Naive thymus-derived CD8-positive, alpha-beta T cell (primary cell): ENCODE data around the gene LIME1. TPM values are rescaled to one million over a fixed set of nuclear protein-coding genes. Genes with fewer than 3 reads are reported as not detected.

ENCODE experiments used
- ATAC-seq, 2 donors: fragments of 150-1000 bp; cut with Tn5 transposase in 1 of 2; sonication (Bioruptor Pico), chemical (Tn5 transposase) in 1 of 2; 1 replicate in 1 of 2; 2 replicates in 1 of 2; pipeline ENCODE4 v1.10.0; 2021; ENCODE audit warnings: mild to moderate bottlenecking in 2 of 2, moderate library complexity in 2 of 2
- POLR2A ChIA-PET: fragments of 350-600 bp; sonication (Branson Sonifier 250); formaldehyde crosslinking; loops from one replicate; lab custom pipeline; 2021; ENCODE audit warnings: antibody characterized with exemption; lab: Charles Lee
- DNase-seq, 10 donors: peaks; one replicate each; pipeline versions ENCODE4 v3.0.0 to v3.0.0-alpha.2; 2020 to 2022
- H3K27ac Mint-ChIP-seq, 10 donors: one replicate each; pipeline ENCODE4 v1.8.0; 2020 to 2022; ENCODE audit warnings: mild to moderate bottlenecking in 10 of 10, mixed read lengths in 10 of 10, moderate library complexity in 4 of 10, inconsistent platforms in 1 of 10
- H3K27me3 Mint-ChIP-seq, 5 donors: one replicate each; pipeline ENCODE4 v1.8.0; 2021 to 2022; ENCODE audit warnings: mixed read lengths in 5 of 5
- H3K36me3 Mint-ChIP-seq, 3 donors: one replicate each; pipeline ENCODE4 v1.8.0; 2020 to 2022; ENCODE audit warnings: mixed read lengths in 3 of 3, mild to moderate bottlenecking in 2 of 3, inconsistent platforms in 1 of 3
- H3K4me1 Mint-ChIP-seq, 4 donors: one replicate each; pipeline ENCODE4 v1.8.0; 2021 to 2022; ENCODE audit warnings: mixed read lengths in 4 of 4
- H3K4me3 Mint-ChIP-seq, 10 donors: one replicate each; pipeline ENCODE4 v1.8.0; 2020 to 2022; ENCODE audit warnings: mild to moderate bottlenecking in 10 of 10, mixed read lengths in 10 of 10, moderate library complexity in 6 of 10, inconsistent platforms in 1 of 10
- H3K9me3 Mint-ChIP-seq, 9 donors: one replicate each; pipeline ENCODE4 v1.8.0; 2020 to 2022; ENCODE audit warnings: mixed read lengths in 9 of 9, mild to moderate bottlenecking in 3 of 9, inconsistent platforms in 1 of 9, moderate library complexity in 1 of 9
- polyA plus RNA-seq, 3 donors: library from polyadenylated mRNA; unstranded; fragments of 300-500 nt; fragmentation: Illumina TruSeq; gene quantifications; one replicate each; pipeline ENCODE4 v1.2.3, GENCODE V29; 2021
- total RNA-seq, 8 experiments: library from RNA in 2 of 8; stranded (reverse) in 2 of 8; gene quantifications; one replicate each; pipeline ENCODE4 v1.2.3 and lab custom pipeline; 2021 to 2026

Gene LIME1
- total and polyA plus RNA-seq, 5 experiments from 2014 or later, result 95.0 to 292 (median 255) TPM

DNA sequence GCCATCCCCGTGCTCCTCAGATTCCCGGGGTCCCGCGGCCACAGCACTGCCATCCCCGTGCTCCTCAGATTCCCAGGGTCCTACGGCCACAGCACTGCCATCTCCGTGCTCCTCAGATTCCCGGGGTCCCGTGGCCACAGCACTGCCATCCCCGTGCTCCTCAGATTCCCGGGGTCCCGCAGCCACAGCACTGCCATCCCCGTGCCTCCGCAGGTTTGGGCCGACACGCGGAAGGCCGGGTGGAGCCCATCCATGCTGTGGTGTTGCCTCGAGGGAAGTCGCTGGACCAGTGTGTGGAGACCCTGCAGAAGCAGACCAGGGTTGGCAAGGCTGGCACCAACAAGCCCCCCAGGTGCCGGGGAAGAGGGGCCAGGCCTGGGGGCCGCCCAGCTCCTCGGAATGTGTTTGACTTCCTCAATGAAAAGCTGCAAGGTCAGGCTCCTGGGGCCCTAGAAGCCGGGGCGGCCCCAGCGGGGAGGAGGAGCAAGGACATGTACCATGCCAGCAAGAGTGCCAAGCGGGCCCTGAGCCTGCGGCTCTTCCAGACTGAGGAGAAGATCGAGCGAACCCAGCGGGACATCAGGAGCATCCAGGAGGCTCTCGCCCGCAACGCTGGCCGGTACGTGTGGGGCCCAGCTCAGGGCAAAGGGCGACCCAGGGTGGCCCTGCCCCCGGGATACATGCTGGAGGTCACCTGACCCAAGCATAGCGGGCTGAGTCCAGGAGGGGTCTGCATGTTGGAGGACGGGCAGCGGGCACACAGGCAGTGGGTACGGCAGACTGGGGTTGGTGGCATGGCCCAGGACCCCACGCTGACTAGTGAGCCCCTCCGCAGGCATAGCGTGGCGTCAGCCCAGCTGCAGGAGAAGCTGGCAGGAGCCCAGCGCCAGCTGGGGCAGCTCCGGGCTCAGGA lies 1.3 kb upstream of the LIME1 start:
- Mint-ChIP-seq H3K27ac (peak overlapping the region in 8 of 10 donors; percentile 88 to 97 (median 94)), H3K9me3 (no peaks in the 10 kb centered on the region), H3K4me3 (peak overlapping the region in 8 of 10 donors; percentile 83 to 95 (median 90)), H3K36me3 (peaks cover 0 to 16% (median 0%) of the 10 kb centered on the region in 3 donors), H3K4me1 (peaks cover 19 to 30% (median 29%) of the 10 kb centered on the region in 4 donors), H3K27me3 (no peaks in the 10 kb centered on the region)
- DNase-seq (no peak), ATAC-seq (no peak)
- POLR2A ChIA-PET, result interaction anchor here (0.5 to 10.0 kb wide), 16 partner anchors 10 to 520 kb away, joined by 3 to 162 read pairs (median 12); partner anchors contain the start of genes ARFRP1, GMEB2, PPDPF and PTK6

DNA sequence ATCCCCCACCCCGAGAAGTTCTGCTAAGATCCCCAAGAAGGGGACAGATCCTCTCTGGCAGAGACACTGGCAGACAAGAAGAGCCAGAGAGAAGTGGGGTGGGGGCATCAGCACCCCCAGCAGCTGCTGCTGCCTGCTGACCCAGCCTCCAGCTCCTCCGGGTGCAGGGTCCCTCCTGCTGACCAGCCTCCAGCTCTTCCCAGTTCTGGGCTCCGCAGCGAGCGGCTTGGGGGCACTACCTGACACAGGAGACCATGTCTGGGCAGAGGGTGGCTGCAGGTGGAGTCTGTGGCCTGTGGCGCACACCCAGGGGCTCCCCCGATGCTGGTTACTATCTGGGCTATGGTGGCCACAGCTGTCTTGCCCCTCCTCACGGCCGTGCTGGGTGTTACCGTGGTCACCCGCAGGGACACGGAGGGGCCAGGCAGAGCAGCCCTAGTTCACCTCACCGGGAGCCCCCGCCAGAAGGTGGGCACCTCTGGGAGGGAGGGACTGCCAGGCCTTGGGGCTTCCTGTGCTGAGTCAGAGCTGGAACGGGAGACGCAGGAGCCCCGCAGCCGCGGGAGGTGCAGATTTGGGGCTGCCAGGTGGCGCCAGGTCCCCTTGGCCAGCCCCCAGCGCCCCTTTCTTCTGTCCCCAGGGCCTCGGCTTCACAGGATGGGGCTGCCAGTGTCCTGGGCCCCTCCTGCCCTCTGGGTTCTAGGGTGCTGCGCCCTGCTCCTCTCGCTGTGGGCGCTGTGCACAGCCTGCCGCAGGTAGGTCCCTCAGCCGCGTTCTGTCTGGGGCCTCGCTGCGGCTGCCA lies 630 bp downstream of the LIME1 start:
- peaks cover 0 to 16% (median 0%) of the 10 kb centered on the region in 3 donors for H3K36me3 Mint-ChIP-seq
- ATAC-seq, result peak; percentile 37 to 42
- H3K9me3 Mint-ChIP-seq, result no peaks in the 10 kb centered on the region
- H3K4me1 Mint-ChIP-seq, result peaks cover 17 to 30% (median 29%) of the 10 kb centered on the region in 4 donors
- H3K27ac Mint-ChIP-seq, result peak overlapping the region; percentile 81 to 97 (median 94)
- POLR2A ChIA-PET, result interaction anchor here (0.5 to 10.0 kb wide), 35 partner anchors 8 to 321 kb away, joined by 3 to 162 read pairs (median 6); partner anchors contain the start of genes ARFRP1, GMEB2, PPDPF and PRPF6
- H3K4me3 Mint-ChIP-seq, result peak overlapping the region; percentile 83 to 95 (median 90)
- no peaks in the 10 kb centered on the region for H3K27me3 Mint-ChIP-seq
- DNase-seq, result peak; percentile 45 to 81 (median 64)

DNA sequence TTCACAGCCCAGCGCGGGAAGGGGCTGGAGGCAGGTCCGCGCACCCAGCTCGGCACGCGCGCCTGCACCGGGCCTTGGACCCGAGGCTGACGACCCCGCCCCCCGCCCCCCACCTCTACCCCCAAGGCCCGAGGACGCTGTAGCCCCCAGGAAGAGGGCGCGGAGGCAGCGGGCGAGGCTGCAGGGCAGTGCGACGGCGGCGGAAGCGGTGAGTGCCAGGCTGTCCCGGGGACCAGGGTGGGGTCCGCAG lies 1.2 kb downstream of the LIME1 start:
- H3K27me3 Mint-ChIP-seq, result no peaks in the 10 kb centered on the region
- H3K36me3 Mint-ChIP-seq, result peaks cover 0 to 16% (median 0%) of the 10 kb centered on the region in 3 donors
- no peaks in the 10 kb centered on the region for H3K9me3 Mint-ChIP-seq
- ATAC-seq (no peak), DNase-seq (no peak)
- POLR2A ChIA-PET, result interaction anchor here (1.1 to 10.0 kb wide), 20 partner anchors 10 to 219 kb away, joined by 3 to 162 read pairs (median 10); partner anchors contain the start of genes ARFRP1, GMEB2, PPDPF and RTEL1
- H3K4me3 Mint-ChIP-seq, result peak overlapping the region; percentile 83 to 95 (median 90)
- peaks cover 17 to 30% (median 29%) of the 10 kb centered on the region in 4 donors for H3K4me1 Mint-ChIP-seq
- peak overlapping the region in 2 of 10 donors; percentile 89 to 95 for H3K27ac Mint-ChIP-seq

DNA sequence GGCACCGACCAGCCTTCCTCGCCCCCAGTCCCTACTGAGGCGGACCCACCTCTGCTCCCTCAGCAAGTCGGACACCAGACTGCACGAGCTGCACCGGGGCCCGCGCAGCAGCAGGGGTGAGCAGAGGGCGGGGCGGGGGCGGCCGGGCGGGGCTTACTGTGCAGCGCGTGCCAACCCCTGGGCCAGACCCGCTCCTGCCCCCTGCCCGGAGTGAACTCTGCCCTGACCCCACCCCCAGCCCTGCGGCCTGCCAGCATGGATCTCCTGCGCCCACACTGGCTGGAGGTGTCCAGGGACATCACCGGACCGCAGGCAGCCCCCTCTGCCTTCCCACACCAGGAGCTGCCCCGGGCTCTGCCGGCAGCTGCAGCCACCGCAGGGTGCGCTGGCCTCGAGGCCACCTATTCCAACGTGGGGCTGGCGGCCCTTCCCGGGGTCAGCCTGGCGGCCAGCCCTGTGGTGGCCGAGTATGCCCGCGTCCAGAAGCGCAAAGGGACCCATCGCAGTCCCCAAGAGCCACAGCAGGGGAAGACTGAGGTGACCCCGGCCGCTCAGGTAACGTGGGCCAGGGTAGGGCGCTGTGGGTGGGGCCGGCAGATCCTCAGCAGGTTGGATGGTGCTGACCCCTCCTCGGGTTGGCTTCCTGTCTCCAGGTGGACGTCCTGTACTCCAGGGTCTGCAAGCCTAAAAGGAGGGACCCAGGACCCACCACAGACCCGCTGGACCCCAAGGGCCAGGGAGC lies 1.7 kb downstream of the LIME1 start:
- POLR2A ChIA-PET, result interaction anchor here (0.9 to 10.0 kb wide), 15 partner anchors 10 to 215 kb away, joined by 3 to 162 read pairs (median 10); partner anchors contain the start of genes ARFRP1, GMEB2, STMN3 and TPD52L2
- H3K27ac Mint-ChIP-seq, result peak overlapping the region in 5 of 10 donors; percentile 27 to 67 (median 41)
- no peaks in the 10 kb centered on the region for H3K9me3 Mint-ChIP-seq
- H3K36me3 Mint-ChIP-seq, result peaks cover 0 to 17% (median 0%) of the 10 kb centered on the region in 3 donors
- H3K27me3 Mint-ChIP-seq, result no peaks in the 10 kb centered on the region
- ATAC-seq (peak in 1 of 2 donors; percentile 12), DNase-seq (peak in 7 of 10 donors; percentile 22 to 64 (median 53))
- H3K4me3 Mint-ChIP-seq, result peak overlapping the region; percentile 14 to 95 (median 60)
- H3K4me1 Mint-ChIP-seq, result peaks cover 17 to 30% (median 29%) of the 10 kb centered on the region in 4 donors

DNA sequence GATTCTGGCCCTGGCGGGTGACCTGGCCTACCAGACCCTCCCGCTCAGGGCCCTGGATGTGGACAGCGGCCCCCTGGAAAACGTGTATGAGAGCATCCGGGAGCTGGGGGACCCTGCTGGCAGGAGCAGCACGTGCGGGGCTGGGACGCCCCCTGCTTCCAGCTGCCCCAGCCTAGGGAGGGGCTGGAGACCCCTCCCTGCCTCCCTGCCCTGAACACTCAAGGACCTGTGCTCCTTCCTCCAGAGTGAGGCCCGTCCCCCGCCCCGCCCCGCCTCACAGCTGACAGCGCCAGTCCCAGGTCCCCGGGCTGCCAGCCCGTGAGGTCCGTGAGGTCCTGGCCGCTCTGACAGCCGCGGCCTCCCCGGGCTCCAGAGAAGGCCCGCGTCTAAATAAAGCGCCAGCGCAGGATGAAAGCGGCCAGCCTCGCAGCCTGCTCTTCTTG lies 2.2 kb downstream of the LIME1 start:
- POLR2A ChIA-PET, result interaction anchor here (0.6 to 10.0 kb wide), 15 partner anchors 11 to 324 kb away, joined by 3 to 162 read pairs (median 6); partner anchors contain the start of genes ARFRP1, GMEB2, STMN3 and TCEA2

DNA sequence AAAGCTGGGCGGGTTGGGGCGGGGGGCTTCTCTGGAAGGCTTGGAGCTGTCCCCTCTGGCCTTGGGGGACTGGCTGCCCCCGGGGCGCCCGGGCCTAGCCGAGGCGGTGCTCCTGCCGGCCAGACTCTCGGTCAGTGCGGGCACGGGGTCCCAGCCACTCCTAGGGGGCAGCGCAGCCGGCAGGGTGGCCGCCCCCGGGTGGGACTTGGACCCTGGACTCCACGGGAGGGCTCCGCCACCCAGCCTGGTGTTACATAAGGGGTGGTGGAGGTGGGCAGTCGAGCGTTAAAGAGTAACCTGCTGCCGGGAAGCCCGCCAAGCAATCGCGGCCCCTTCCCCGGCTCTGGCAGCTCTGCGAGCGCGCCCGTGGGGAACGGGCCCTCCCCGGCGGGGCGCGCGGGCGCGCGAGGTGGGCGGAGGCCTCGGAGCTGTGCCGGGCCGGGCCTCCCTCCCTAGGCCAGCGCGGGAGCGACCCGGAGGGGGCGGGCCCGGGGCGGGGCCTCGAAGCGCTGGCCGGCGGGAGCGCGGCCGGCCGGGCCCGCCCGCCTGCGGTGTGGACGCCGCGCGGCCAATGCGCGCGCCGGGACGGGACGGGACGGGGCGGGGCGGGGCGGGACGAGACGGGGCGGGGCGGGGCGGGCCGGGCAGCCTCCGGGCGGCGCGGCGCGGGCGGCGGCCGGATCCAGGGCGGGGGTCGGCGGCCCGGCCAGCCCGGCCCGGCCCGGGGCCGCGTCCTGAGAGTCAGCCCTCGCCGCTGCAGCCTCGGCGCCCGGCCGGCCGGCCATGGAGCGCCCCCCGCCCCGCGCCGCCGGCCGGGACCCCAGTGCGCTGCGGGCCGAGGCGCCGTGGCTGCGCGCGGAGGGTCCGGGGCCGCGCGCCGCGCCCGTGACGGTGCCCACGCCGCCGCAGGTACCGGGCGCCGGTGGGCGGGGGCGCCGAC lies 2.9 kb downstream of the LIME1 start, which contains the start of gene SLC2A4RG:
TSS of gene SLC2A4RG (plus strand) at position 647 of the 940 bp plus-strand sequence. CDS start at position 784, 137 bp downstream.
- no peaks in the 10 kb centered on the region for H3K27me3 Mint-ChIP-seq
- H3K4me3 Mint-ChIP-seq, result peak within 1 kb of the TSS; percentile 36 to 95 (median 66)
- ATAC-seq, result peak; percentile 15 to 25
- peak; percentile 50 to 80 (median 68) for DNase-seq
- H3K9me3 Mint-ChIP-seq, result no peaks in the 10 kb centered on the region
- H3K27ac Mint-ChIP-seq, result peak within 1 kb of the TSS in 5 of 10 donors; percentile 27 to 67 (median 52)
- POLR2A ChIA-PET, result interaction anchor here (0.6 to 10.0 kb wide), 15 partner anchors 11 to 323 kb away, joined by 3 to 162 read pairs (median 6); partner anchors contain the start of genes ARFRP1, GMEB2, STMN3 and TCEA2
- peaks cover 12 to 21% (median 19%) of the 10 kb centered on the region in 4 donors for H3K4me1 Mint-ChIP-seq
- H3K36me3 Mint-ChIP-seq, result peaks cover 0 to 15% (median 0%) of the 10 kb centered on the region in 3 donors

More for the DNA sequence above, 2.2 kb downstream of the LIME1 start:
- no peak for ATAC-seq
- H3K27ac Mint-ChIP-seq, result peak overlapping the region in 5 of 10 donors; percentile 27 to 67 (median 52)
- peak overlapping the region in 9 of 10 donors; percentile 14 to 95 (median 66) for H3K4me3 Mint-ChIP-seq
- DNase-seq, result peak in 6 of 10 donors; percentile 26 to 53 (median 45)
- peaks cover 17 to 27% (median 25%) of the 10 kb centered on the region in 4 donors for H3K4me1 Mint-ChIP-seq
- no peaks in the 10 kb centered on the region for H3K27me3 Mint-ChIP-seq
- H3K9me3 Mint-ChIP-seq, result no peaks in the 10 kb centered on the region
- H3K36me3 Mint-ChIP-seq, result peaks cover 0 to 18% (median 0%) of the 10 kb centered on the region in 3 donors

DNA sequence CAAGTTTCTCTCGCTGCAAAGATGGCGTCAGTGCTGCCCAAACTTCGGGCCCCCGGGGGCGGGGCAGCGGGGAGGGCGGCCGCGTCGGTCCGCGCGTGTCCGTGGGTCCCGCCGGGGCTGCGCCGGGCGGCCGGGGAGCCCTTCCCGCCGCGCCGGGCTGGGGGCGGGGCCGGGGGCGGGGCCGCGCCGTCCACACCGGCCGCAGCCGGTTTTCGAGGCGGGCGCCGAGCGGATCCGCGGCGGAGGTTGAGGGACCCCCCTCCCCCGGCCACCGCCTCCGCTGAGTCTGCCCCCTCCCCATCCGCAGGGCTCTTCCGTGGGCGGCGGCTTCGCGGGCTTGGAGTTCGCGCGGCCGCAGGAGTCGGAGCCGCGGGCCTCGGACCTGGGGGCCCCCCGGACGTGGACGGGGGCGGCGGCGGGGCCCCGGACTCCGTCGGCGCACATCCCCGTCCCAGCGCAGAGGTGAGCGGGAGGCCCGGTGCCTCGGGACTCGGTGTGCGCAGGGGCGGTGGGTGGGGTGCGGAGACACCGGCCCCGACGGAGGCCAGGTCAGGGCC lies 3.7 kb downstream of the LIME1 start:
- peak overlapping the region in 5 of 10 donors; percentile 27 to 67 (median 46) for H3K27ac Mint-ChIP-seq
- DNase-seq (peak; percentile 33 to 79 (median 60)), ATAC-seq (peak; percentile 3 to 4)
- H3K9me3 Mint-ChIP-seq, result no peaks in the 10 kb centered on the region
- peak overlapping the region; percentile 36 to 85 (median 60) for H3K4me3 Mint-ChIP-seq
- H3K27me3 Mint-ChIP-seq, result no peaks in the 10 kb centered on the region
- peaks cover 12 to 19% (median 16%) of the 10 kb centered on the region in 4 donors for H3K4me1 Mint-ChIP-seq
- H3K36me3 Mint-ChIP-seq, result peaks cover 0 to 15% (median 0%) of the 10 kb centered on the region in 3 donors
- POLR2A ChIA-PET, result interaction anchor here (0.6 to 10.0 kb wide), 10 partner anchors 9 to 946 kb away, joined by 3 to 137 read pairs (median 4); partner anchors contain the start of genes ARFRP1, GMEB2, RTEL1 and ZGPAT

DNA sequence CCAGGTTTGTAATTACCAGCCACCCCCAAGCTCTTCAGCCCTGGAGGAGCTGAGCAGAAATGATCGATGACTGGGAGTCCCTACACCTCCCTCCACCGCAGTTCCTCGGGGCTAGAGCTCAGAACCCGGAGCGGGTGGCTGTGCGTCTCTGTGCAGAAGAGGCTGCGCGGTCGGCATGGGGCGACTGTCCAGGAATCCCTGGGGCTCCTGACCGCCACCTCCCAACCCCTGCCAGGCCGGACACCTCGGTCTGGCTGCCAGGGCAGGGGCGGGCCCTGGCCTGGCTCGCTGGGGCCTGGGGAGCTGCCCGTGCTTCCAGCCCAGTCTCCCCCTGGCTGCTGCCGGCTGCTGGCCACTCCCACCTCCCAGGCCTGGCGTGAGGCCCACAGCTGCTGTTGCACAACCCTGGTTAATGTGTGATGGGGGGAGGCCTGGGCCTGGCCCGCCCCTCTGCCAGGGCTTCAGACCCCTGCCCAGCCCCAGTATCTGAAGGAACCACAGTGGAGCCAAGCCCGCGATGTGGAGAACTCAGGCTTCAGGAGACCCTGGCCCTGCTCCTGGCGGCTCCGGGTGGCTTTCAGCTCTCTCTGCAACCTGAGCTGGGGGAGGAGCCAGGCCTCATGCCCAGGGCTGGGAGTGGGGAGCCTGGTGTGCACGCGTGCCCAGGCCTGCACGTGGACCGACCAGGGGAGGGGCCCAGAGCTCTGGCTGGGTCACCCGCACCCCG lies 4.3 kb downstream of the LIME1 start:
- H3K4me3 Mint-ChIP-seq, result peak overlapping the region; percentile 36 to 85 (median 65)
- ATAC-seq, result peak; percentile 7 to 19
- H3K36me3 Mint-ChIP-seq, result peaks cover 0 to 15% (median 0%) of the 10 kb centered on the region in 3 donors
- peak in 6 of 10 donors; percentile 30 to 62 (median 48) for DNase-seq
- POLR2A ChIA-PET, result interaction anchor here (0.5 to 10.0 kb wide), 16 partner anchors 10 to 946 kb away, joined by 3 to 137 read pairs (median 4); partner anchors contain the start of genes ARFRP1, GMEB2, RTEL1 and ZGPAT
- peak overlapping the region in 6 of 10 donors; percentile 17 to 68 (median 48) for H3K27ac Mint-ChIP-seq
- no peaks in the 10 kb centered on the region for H3K27me3 Mint-ChIP-seq
- H3K9me3 Mint-ChIP-seq, result no peaks in the 10 kb centered on the region
- peaks cover 6 to 14% (median 11%) of the 10 kb centered on the region in 4 donors for H3K4me1 Mint-ChIP-seq

DNA sequence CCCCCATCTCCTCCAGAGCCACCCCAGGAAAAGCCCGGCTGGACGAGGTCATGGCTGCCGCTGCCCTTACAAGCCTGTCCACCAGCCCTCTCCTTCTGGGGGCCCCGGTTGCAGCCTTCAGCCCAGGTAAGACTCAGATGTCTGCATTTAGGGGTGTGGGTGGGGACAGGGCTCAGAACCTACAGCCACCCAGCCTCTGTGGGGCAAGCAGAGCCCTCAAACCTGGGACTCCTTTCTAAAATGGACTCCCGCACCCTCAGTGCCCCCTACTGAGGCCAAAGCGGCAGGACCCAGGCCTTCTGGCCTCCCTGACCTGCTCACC lies 4.9 kb downstream of the LIME1 start:
- Mint-ChIP-seq H3K27me3 (no peaks in the 10 kb centered on the region), H3K27ac (peak overlapping the region in 4 of 10 donors; percentile 17 to 74 (median 67)), H3K4me3 (peak overlapping the region in 9 of 10 donors; percentile 7 to 81 (median 65)), H3K4me1 (peaks cover under 1 to 10% (median 6%) of the 10 kb centered on the region in 4 donors), H3K9me3 (no peaks in the 10 kb centered on the region), H3K36me3 (peaks cover 0 to 11% (median 0%) of the 10 kb centered on the region in 3 donors)
- POLR2A ChIA-PET, result interaction anchor here (0.5 to 10.0 kb wide), 10 partner anchors 9 to 383 kb away, joined by 3 to 137 read pairs (median 4); partner anchors contain the start of genes ARFRP1, RTEL1 and ZGPAT
- DNase-seq (no peak), ATAC-seq (no peak)
